NCI-H446 (cell line): ENCODE data around the gene LEFTY1.
"Not testable (repeated sequence)": the region's sequence is repeated elsewhere in the genome, so short reads cannot be mapped to it uniquely, and the experiment has no call there.

Experiments
- DNase-seq, 2 experiments: peaks; one replicate each; lab custom pipeline; 2025; lab: John Stamatoyannopoulos, UW

Gene LEFTY1

GRCh38 chr1:225848030-225848955 is 40.7 kb downstream of the LEFTY1 start:
- DNase-seq = no peak

- no peak for DNase-seq
These were observed 41.3 kb downstream of the LEFTY1 start for GRCh38 chr1:225847610-225848009.

- DNase-seq = no peak
These were observed 42.3 kb downstream of the LEFTY1 start for GRCh38 chr1:225846331-225847310.

- peak; percentile 35 to 76 for DNase-seq
These were observed 43.2 kb downstream of the LEFTY1 start for GRCh38 chr1:225845571-225846259.

GRCh38 chr1:225845097-225845496 is 43.8 kb downstream of the LEFTY1 start:
- no peak for DNase-seq

- DNase-seq = no peak
These were observed 44.5 kb downstream of the LEFTY1 start for GRCh38 chr1:225844236-225845061.

GRCh38 chr1:225843426-225843795 is 45.5 kb downstream of the LEFTY1 start:
- DNase-seq = no peak

- no peak for DNase-seq
These were observed 46.0 kb downstream of the LEFTY1 start for GRCh38 chr1:225842788-225843425.

- no peak for DNase-seq
These were observed 46.9 kb downstream of the LEFTY1 start for GRCh38 chr1:225842074-225842473.

GRCh38 chr1:225840713-225841112 is 48.2 kb downstream of the LEFTY1 start:
- DNase-seq = no peak

- no peak for DNase-seq
These were observed 48.7 kb downstream of the LEFTY1 start for GRCh38 chr1:225840223-225840610.

GRCh38 chr1:225838793-225839192 is 50.2 kb downstream of the LEFTY1 start:
- DNase-seq = no peak

GRCh38 chr1:225836296-225836695 is 52.6 kb downstream of the LEFTY1 start:
- not testable (repeated sequence) for DNase-seq
